ENCODE results near the gene TNFRSF1B. TPM values are rescaled to one million over a fixed set of nuclear protein-coding genes. Genes with fewer than 3 reads are reported as not detected.

Gene TNFRSF1B
- total RNA-seq, 4 donors from 2014 or later, result 34.0 to 122 (median 84.5) TPM

DNA sequence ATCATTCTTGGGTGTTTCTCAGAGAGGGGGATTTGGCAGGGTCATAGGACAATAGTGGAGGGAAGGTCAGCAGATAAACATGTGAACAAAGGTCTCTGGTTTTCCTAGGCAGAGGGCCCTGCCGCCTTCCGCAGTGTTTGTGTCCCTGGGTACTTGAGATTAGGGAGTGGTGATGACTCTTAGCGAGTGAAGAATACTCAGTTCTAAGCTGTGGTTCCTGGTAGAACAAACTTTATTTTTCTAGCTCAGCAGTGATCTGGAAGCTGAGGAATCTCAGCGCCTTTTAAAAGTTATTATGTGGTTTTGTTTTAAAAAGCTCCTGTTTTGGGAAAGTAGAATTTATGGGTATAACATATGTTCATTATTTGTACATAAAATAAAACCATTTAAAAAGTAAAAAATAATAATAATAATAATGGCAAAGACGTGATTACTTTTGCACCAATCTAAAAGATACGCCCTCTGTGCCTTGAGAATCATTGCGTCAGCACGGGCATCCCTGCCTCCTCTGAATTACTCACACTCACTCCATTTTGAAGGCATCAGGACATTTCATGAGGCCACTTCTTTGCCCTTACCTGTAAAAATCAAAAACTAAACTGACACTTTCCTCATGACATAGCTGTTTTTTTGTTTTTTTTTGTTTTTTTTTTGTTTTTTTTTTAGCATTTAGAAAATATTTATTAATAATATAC is 29.7 kb upstream of the TNFRSF1B start:
- DNase-seq (ENCODE audit: low spot score), result no peak
- no peak for ATAC-seq (ENCODE audit: low FRiP score)
- TF ChIP-seq, protein P1, sequence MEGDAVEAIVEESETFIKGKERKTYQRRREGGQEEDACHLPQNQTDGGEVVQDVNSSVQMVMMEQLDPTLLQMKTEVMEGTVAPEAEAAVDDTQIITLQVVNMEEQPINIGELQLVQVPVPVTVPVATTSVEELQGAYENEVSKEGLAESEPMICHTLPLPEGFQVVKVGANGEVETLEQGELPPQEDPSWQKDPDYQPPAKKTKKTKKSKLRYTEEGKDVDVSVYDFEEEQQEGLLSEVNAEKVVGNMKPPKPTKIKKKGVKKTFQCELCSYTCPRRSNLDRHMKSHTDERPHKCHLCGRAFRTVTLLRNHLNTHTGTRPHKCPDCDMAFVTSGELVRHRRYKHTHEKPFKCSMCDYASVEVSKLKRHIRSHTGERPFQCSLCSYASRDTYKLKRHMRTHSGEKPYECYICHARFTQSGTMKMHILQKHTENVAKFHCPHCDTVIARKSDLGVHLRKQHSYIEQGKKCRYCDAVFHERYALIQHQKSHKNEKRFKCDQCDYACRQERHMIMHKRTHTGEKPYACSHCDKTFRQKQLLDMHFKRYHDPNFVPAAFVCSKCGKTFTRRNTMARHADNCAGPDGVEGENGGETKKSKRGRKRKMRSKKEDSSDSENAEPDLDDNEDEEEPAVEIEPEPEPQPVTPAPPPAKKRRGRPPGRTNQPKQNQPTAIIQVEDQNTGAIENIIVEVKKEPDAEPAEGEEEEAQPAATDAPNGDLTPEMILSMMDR (IDR thresholded peaks at IDR 0.05), result no peak

DNA sequence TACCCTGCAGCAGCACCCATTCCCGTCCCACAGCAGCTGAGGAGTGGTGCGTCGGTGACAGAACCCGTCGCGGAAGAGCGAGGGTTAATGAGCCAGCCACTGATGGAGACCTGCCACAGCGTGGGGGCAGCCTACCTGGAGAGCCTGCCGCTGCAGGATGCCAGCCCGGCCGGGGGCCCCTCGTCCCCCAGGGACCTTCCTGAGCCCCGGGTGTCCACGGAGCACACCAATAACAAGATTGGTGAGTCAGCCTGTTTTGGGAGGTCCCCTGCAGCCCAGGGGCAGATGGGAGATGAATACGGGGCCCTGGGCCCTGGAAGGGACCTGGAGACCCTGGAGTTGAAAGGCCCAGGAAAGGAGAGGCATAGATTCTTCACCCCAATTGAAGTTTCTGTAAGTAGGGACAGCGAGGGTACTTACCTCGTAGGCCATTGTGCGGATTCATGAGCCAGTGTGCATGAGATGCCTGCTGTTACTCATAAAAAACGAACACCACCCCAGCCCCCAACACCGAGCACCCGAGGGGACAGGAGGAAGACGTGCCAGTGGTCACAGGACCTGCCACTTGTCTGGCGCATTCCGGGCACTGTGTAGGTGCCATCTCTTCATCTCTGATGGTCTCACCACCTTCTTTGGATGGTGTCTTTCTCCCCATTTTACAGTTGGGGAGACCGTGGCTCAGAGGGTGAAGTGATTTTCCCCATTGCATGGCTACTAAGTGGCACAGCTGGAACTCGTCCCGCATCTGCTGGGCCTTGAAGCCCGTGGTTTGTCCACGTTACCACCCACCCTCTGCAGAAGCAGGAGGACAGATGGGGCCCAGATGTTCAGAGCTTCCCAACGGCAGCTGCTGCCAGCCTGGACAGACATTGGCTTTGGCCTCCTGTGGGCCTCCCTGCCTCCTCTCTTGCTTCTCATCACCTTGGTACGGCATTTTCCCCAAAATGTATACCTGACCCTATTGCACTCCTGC is 28.3 kb upstream of the TNFRSF1B start:
- ATAC-seq (ENCODE audit: low FRiP score) (no peak), DNase-seq (ENCODE audit: low spot score) (no peak)
- TF ChIP-seq, protein P1 (IDR thresholded peaks at IDR 0.05), result no peak

DNA sequence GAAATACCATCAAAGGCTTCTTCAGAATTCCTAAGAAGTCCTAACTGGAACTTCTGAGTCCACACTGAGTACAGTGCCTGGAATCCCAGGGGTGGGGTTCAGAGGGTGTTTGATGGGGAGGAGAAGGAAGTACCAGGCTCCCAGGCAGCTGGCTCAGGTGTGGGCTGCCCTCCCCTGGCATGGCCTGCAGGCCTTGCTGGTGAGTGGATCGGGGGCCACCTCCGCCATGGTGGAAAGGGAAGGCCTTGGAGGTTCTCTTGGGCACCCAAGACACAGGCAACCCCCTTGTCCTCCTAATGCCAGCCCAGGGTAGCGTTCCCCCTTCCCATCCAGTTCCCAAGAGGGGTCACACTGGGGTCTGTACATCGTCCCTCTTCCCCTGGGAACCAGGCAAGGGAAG is 26.8 kb upstream of the TNFRSF1B start:
- ATAC-seq (ENCODE audit: low FRiP score) (no peak), DNase-seq (ENCODE audit: low spot score) (no peak)
- TF ChIP-seq, protein P1 (IDR thresholded peaks at IDR 0.05), result no peak

DNA sequence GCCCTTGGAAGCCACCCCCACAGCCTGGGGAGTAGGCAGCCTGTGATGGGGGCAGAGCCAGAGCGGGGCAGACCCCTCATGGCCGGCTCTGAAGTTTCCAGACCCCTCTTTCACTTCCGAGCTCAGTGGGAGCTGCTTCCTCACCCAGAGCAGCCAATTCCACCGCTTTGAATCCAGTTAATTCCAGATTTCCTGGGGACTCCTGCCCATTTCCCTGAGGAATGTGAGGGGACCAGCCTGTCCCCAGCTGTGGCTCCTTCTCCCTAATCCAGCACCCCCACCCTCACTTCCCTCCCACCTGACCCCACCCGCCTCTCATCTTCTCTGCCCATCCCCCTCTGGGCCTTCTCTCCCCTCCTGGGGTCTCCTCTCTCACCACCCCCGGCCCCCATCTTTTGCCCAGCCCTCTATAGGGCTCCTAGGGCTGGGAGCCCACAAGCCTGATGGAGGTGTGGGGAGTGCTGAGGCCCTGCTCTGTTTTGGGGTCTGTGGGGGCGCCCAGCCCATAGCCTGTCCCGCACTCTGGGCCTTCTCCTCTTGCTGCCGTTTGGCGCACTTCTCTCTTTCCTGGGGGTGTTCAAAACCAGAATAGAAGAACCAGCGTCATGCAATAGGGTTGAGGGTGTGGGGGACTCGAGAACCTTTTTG is 26.2 kb upstream of the TNFRSF1B start:
- ATAC-seq (ENCODE audit: low FRiP score), result no peak
- TF ChIP-seq, protein P1 (IDR thresholded peaks at IDR 0.05), result no peak
- DNase-seq (ENCODE audit: low spot score), result no peak

DNA sequence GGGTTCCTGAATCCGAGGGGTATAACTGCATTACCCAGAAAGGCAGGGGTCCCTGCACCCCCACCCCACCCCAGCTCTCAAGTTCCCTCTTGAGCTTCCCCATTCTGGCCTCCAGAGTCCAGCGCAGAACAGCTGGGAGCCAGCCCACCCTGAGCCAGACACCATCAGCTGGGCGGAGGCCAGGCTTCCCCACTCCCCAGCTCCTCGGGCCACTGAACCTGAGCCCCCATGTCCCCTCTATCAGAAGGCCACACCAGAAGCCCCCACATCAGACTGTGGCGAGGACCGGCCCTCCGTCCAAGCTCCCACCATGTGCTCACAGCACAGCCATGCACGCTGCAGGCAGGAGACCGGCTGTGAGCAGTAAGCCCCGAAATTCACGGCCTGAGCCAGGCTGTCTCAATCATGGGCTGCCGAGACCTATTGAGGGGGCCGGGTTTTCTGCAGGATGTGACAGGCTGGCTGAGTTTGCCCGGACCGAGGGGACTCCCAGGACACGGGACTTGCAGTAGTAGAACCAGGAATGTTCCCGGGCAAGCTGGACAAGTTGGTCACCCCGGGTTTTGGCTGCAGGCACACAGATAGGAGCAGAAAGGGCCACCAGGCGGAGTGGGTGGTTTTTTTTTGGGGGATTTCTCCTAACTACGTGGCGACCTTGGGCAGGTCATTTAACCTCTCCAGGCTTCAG is 25.5 kb upstream of the TNFRSF1B start:
- TF ChIP-seq, protein P1 (IDR thresholded peaks at IDR 0.05), result no peak
- DNase-seq (ENCODE audit: low spot score) (no peak), ATAC-seq (ENCODE audit: low FRiP score) (no peak)

DNA sequence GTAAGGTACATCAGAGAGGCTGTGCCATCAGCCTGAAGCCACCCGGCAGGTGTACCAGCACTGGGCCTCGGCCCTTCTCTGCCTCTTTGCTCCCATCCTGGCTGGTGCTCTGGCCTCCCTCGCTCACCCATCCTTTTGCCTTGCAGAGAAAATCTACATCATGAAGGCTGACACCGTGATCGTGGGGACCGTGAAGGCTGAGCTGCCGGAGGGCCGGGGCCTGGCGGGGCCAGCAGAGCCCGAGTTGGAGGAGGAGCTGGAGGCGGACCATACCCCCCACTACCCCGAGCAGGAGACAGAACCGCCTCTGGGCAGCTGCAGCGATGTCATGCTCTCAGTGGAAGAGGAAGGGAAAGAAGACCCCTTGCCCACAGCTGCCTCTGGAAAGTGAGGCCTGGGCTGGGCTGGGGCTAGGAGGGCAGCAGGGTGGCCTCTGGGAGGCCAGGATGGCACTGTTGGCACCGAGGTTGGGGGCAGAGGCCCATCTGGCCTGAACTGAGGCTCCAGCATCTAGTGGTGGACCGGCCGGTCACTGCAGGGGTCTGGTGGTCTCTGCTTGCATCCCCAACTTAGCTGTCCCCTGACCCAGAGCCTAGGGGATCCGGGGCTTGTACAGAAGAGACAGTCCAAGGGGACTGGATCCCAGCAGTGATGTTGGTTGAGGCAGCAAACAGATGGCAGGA is 24.5 kb upstream of the TNFRSF1B start:
- ATAC-seq (ENCODE audit: low FRiP score), result no peak
- TF ChIP-seq, protein P1 (IDR thresholded peaks at IDR 0.05), result no peak

More for the DNA sequence above, 24.5 kb upstream of the TNFRSF1B start:
- DNase-seq (ENCODE audit: low spot score), result no peak
